Effector memory CD4-positive, alpha-beta T cell (primary cell): Measurements from ENCODE around the gene PRKRIP1.
A peak's percentile ranks its signal among the peaks of the same experiment; 100 is the strongest.

Experiments
- DNase-seq, 3 donors: peaks; one replicate each; pipeline ENCODE4 v3.0.0-alpha.2; 2020
- H3K27ac ChIP-seq: 2 replicates; pipeline ENCODE4 v1.7.0; 2013; ENCODE audit warnings: mild to moderate bottlenecking, low read length, moderate library complexity; ENCODE audit not compliant: insufficient read depth, poor library complexity, severe bottlenecking
- H3K27me3 ChIP-seq: replicated peaks from 2 replicates; pipeline ENCODE4 v1.7.0; 2013; ENCODE audit warnings: mild to moderate bottlenecking, low read length; ENCODE audit not compliant: insufficient read depth, control insufficient read depth, poor library complexity, severe bottlenecking
- H3K36me3 ChIP-seq: 2 replicates; pipeline ENCODE4 v1.7.0; 2013; ENCODE audit warnings: mild to moderate bottlenecking, low read length, moderate library complexity; ENCODE audit not compliant: control insufficient read depth, insufficient read depth
- H3K4me1 ChIP-seq: 2 replicates; pipeline ENCODE4 v1.7.0; 2013; ENCODE audit warnings: low read length, mild to moderate bottlenecking; ENCODE audit not compliant: control insufficient read depth, insufficient read depth, poor library complexity, severe bottlenecking
- H3K4me3 ChIP-seq: 2 replicates; pipeline ENCODE4 v1.7.0; 2013; ENCODE audit warnings: low read length, low read depth, mild to moderate bottlenecking; ENCODE audit not compliant: insufficient read depth, poor library complexity, severe bottlenecking
- H3K9me3 ChIP-seq: 2 replicates; pipeline ENCODE4 v1.7.0; 2013; ENCODE audit warnings: mild to moderate bottlenecking, low read length, moderate library complexity; ENCODE audit not compliant: control insufficient read depth

The PRKRIP1 gene

GRCh38 chr7:102466097-102466496 is 69.9 kb downstream of the PRKRIP1 start:
- Histone ChIP-seq H3K27ac (no peak overlapping the region), H3K9me3 (no peaks in the 10 kb centered on the region), H3K4me3 (peak overlapping the region; percentile 93), H3K4me1 (peaks cover 19% of the 10 kb centered on the region), H3K36me3 (peaks cover 11% of the 10 kb centered on the region), H3K27me3 (no peaks in the 10 kb centered on the region)
- DNase-seq, result no peak

- DNase-seq, result no peak
- Histone ChIP-seq H3K27me3 (no peaks in the 10 kb centered on the region), H3K27ac (no peak overlapping the region), H3K36me3 (peaks cover 19% of the 10 kb centered on the region), H3K9me3 (no peaks in the 10 kb centered on the region), H3K4me1 (peaks cover 19% of the 10 kb centered on the region), H3K4me3 (no peak overlapping the region)
Measured at GRCh38 chr7:102467581-102468477, 71.7 kb downstream of the PRKRIP1 start.

GRCh38 chr7:102468478-102469350 is 72.6 kb downstream of the PRKRIP1 start:
- no peak overlapping the region for H3K27ac ChIP-seq
- peaks cover 17% of the 10 kb centered on the region for H3K4me1 ChIP-seq
- H3K27me3 ChIP-seq, result no peaks in the 10 kb centered on the region
- H3K36me3 ChIP-seq, result peaks cover 26% of the 10 kb centered on the region
- H3K9me3 ChIP-seq, result no peaks in the 10 kb centered on the region
- H3K4me3 ChIP-seq, result no peak overlapping the region
- no peak for DNase-seq

- Histone ChIP-seq H3K9me3 (no peaks in the 10 kb centered on the region), H3K27me3 (no peaks in the 10 kb centered on the region), H3K4me3 (no peak overlapping the region), H3K27ac (no peak overlapping the region), H3K36me3 (peaks cover 26% of the 10 kb centered on the region), H3K4me1 (peaks cover 10% of the 10 kb centered on the region)
- no peak for DNase-seq
Measured at GRCh38 chr7:102469351-102469971, 73.3 kb downstream of the PRKRIP1 start.

- Histone ChIP-seq H3K9me3 (no peaks in the 10 kb centered on the region), H3K36me3 (peaks cover 26% of the 10 kb centered on the region), H3K4me1 (peaks cover 9% of the 10 kb centered on the region), H3K4me3 (no peak overlapping the region), H3K27ac (no peak overlapping the region), H3K27me3 (no peaks in the 10 kb centered on the region)
- DNase-seq, result no peak
Measured at GRCh38 chr7:102469972-102470825, 74.0 kb downstream of the PRKRIP1 start.

GRCh38 chr7:102471791-102472125 is 75.6 kb downstream of the PRKRIP1 start:
- H3K4me1 ChIP-seq, result no peaks in the 10 kb centered on the region
- peaks cover 26% of the 10 kb centered on the region for H3K36me3 ChIP-seq
- no peak overlapping the region for H3K4me3 ChIP-seq
- no peaks in the 10 kb centered on the region for H3K9me3 ChIP-seq
- H3K27ac ChIP-seq, result no peak overlapping the region
- no peaks in the 10 kb centered on the region for H3K27me3 ChIP-seq
- DNase-seq, result no peak

GRCh38 chr7:102472126-102473041 is 76.2 kb downstream of the PRKRIP1 start:
- H3K9me3 ChIP-seq, result no peaks in the 10 kb centered on the region
- DNase-seq, result no peak
- peaks cover 26% of the 10 kb centered on the region for H3K36me3 ChIP-seq
- no peak overlapping the region for H3K4me3 ChIP-seq
- H3K27ac ChIP-seq, result no peak overlapping the region
- H3K4me1 ChIP-seq, result no peaks in the 10 kb centered on the region
- no peaks in the 10 kb centered on the region for H3K27me3 ChIP-seq

GRCh38 chr7:102473271-102473991 is 77.3 kb downstream of the PRKRIP1 start:
- Histone ChIP-seq H3K36me3 (peaks cover 21% of the 10 kb centered on the region), H3K4me1 (no peaks in the 10 kb centered on the region), H3K4me3 (no peak overlapping the region), H3K27ac (no peak overlapping the region), H3K9me3 (no peaks in the 10 kb centered on the region), H3K27me3 (no peaks in the 10 kb centered on the region)
- DNase-seq, result no peak
